Frontal cortex (tissue), 4 donors: ENCODE results near the gene ABTB1. TPM values are rescaled to one million over a fixed set of nuclear protein-coding genes. Genes with fewer than 3 reads are reported as not detected.
A peak's percentile ranks its signal among the peaks of the same experiment; 100 is the strongest.
"Not testable (repeated sequence)": the region's sequence is repeated elsewhere in the genome, so short reads cannot be mapped to it uniquely, and the experiment has no call there.

ENCODE experiments used
- DNase-seq, 2 donors: peaks; one replicate each; pipeline ENCODE4 v3.0.0; 2012; ENCODE audit warnings: low spot score in 2 of 2
- FAIRE-seq: peaks from 2 replicates; lab custom pipeline; 2012; peaks lifted over from hg19 to GRCh38; lab: Jason Lieb, UNC
- total RNA-seq: library from RNA; depleted of rRNA; stranded (reverse); fragments of >200 nt; gene quantifications from one replicate; pipeline ENCODE4 v1.2.3, GENCODE V29; 2014
- donor health status: control.
- donor health status: control.
- donor health status: control.

The ABTB1 gene
- total RNA-seq, 1 donor from 2014 or later = 6.5 TPM

GRCh38 chr3:127670229-127670559 is 2.6 kb upstream of the ABTB1 start:
- no peak for DNase-seq
- FAIRE-seq = no peak

- no peak for DNase-seq
- FAIRE-seq = no peak
These were observed 1.8 kb upstream of the ABTB1 start for GRCh38 chr3:127670761-127671522.

- DNase-seq (no peak), FAIRE-seq (no peak)
These were observed 976 bp upstream of the ABTB1 start for GRCh38 chr3:127671523-127672428.

DNA sequence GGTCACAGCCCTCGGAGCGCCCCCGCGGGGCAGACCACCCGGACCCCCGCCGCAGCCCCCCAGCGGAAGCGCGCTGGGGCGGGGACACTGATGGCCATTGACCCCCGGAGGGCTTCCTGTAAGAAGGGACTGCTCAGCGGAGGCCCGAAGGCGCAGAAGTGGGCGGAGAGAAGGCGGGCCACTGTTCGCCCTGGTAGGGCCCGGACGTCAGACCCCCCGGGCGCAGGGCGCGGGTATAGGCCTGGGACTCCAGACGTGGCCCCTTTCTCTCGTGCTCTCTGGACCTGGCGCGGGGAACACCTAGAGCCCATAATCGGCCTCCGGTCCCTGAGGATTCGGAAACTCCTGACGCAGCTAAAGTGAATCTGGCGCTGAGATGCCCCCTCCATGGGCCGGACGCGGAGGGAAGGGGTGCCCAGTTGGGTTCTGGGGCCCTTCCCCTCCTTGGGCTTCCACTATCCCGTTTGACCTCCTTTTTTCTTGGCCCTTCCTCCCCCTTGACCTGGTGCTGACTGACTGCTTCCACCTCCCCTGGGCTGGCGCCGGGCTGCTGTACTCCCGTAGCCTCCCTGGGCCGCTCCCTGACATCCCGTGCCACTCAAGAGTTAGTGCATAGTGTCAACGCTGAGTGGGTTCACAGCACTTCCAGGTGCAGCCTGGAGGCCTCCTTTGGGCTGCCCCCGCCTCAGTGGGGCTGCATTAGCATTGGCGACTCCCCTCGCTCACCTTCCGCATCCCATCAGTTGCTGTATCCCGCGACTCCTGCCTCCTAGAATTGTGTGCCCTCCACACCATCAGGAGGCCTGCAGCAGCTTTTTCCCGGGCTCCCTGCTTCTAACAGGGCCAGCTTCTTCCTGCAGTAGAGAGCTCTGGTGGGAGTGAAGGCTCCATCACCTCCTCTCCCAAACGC is 694 bp downstream of the ABTB1 start:
- FAIRE-seq (no peak), DNase-seq (peak in 1 of 2 donors; percentile 56)

DNA sequence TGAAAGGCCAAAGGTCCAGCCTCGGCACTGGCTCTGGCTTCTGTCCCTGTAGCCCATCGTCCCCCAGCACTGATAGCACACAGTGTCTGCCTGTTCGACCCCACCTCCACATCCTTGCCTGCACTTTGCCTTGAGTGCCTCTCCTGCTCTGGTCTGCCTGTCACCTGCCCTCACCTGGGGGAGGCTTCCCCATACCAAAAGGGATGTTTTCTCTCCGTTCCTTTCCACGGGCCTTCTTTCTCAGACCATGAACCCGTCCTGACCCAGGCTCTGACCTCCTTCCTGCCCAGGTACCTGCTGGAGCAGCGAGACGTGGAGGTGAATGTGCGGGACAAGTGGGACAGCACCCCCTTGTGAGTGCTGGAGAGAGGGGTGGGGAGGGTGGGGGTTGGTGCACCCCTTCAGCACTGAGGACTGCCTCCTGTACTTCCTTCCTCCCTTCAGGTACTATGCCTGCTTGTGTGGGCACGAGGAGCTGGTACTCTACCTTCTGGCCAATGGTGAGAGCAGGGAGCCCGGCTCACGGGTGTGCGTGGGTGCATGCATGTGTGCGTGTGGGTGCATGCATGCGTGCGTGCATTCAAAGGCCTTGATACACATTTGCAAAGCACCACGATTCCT is 1.5 kb downstream of the ABTB1 start:
- FAIRE-seq (no peak), DNase-seq (no peak)

- DNase-seq (no peak), FAIRE-seq (no peak)
These were observed 2.0 kb downstream of the ABTB1 start for GRCh38 chr3:127674790-127675189.

DNA sequence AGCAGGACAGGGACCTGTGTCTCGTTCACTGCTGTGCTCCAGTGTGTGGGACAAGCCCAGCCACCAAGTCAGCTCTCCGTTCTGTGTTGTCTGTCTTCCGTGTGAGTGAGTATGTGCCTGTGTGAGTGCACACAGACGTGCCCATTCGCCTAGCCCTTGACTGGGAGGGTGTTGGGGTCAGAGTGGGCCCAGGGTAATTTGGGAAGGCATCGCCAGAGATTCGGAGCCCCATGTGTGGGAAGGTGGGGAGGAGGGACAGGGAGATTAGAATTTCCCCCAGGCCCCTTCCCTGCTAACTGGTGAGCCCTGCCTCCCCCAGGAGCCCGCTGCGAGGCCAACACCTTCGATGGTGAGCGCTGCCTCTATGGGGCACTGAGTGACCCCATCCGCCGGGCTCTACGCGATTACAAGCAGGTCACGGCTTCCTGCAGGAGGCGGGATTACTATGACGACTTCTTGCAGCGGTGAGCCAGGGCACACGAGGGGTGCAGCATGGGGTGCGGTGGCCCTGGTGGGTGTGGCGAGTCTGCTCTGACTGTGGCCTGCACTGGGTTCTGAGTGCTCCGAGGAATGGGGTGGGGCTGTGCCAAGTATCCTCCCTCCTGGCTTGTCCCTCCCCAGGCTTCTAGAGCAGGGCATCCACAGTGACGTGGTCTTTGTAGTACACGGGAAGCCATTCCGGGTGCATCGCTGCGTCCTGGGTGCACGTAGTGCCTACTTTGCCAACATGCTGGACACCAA is 3.1 kb downstream of the ABTB1 start:
- DNase-seq (no peak), FAIRE-seq (no peak)

GRCh38 chr3:127676456-127676855 is 3.7 kb downstream of the ABTB1 start:
- no peak for DNase-seq
- FAIRE-seq = no peak

DNA sequence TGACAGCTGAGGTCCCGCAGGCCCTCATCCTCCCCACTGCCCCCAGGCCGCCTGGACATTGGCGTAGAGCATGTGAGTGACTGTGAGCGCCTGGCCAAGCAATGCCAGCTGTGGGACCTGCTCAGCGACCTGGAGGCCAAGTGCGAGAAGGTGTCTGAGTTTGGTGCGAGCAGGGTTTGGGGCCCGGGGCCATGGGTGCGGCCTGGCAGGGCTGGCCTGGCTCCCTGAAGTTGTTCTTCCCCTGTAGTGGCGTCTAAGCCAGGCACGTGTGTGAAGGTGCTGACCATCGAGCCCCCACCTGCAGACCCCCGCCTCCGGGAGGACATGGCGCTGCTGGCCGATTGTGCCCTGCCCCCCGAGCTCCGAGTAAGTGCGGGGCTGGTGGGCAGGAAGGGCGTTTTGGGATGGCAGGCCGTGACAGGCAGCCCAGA is 4.2 kb downstream of the ABTB1 start:
- no peak for DNase-seq
- FAIRE-seq = no peak

DNA sequence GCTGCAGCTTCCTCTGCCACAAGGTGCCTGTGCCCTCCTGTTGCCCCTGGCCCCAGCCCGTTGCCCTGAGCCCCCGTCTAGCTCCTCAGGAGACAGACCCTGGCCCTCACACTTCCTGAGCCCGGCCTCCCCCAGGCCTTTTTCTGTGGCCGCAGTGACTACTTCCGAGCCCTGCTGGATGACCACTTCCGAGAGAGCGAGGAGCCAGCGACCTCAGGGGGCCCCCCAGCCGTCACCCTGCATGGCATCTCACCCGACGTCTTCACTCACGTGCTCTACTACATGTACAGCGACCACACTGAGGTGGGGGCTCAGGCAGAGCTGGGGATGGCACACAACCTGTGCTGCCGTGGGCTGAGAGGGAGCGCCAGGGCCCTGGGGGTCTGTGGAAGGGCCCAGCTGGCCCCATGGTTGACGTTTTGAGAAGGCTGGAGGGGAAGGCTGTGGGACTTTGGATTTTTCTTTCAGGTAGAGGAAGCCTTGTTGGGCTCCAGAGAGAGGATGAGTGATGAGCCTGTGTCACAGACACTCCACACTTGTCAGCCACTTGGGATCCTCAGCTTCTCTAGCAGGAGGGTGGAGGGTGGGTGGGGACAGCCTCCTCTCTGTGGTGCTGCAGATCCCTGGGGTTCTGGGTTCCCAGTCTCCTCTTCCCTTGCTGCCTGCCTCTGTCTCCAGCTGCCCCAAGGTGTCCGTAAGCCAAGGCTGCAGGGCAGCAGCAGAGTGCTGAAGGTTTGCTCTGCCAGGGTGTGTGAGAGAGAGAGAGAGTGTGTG is 5.0 kb downstream of the ABTB1 start:
- no peak for DNase-seq
- no peak for FAIRE-seq

GRCh38 chr3:127678315-127678599 is 5.5 kb downstream of the ABTB1 start:
- DNase-seq (no peak), FAIRE-seq (no peak)

- FAIRE-seq (no peak), DNase-seq (no peak)
These were observed 6.1 kb downstream of the ABTB1 start for GRCh38 chr3:127678611-127679533.

DNA sequence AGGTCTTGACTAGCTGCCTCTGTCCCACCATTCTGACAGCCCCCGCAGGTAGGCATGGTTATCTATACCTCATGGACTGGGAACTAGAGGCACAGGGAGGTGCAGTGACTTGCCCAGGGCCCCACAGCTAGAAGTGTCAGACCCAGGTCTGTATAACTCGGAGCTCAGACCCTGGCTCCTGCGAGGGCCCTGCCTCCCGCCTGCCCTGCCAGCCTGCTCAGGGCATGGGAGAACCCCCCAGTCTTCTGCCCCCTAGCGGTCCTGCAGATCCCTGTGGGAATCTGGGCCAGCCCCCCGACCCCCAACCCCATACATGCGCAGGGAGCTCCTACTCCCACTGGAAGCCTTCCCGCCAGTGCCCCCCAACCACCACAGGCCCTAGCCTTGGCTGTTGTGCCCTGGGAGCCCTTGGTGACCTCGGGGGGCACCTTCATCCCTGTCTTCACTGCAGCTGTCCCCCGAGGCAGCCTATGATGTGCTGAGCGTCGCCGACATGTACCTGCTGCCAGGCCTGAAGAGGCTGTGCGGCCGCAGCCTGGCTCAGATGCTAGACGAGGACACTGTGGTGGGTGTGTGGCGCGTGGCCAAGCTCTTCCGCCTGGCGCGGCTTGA is 6.9 kb downstream of the ABTB1 start:
- FAIRE-seq = no peak
- no peak for DNase-seq

GRCh38 chr3:127680146-127680661 is 7.5 kb downstream of the ABTB1 start:
- FAIRE-seq (no peak), DNase-seq (no peak)

DNA sequence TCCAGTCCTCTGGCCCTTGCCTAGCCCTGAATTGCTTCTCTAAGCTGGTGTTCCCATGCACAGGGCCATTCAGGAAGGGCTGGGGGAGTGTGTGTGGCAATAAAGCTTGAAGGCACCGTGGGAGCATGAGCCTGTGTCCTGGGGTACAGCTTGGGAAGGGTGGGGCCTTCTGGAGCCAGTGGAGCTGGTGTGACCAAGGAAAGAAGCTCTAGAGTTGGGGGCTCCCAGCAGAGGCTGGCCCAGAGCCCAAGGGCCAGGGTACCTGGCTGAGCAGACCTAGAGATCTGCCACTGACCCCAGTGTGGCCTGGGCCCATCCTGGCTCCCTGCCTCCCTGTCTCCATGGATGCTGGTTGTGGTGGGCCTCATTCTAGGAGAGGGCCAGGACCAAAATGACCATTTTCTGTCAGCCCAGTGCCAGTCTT is 8.1 kb downstream of the ABTB1 start:
- FAIRE-seq = no peak
- DNase-seq = no peak

- not testable (repeated sequence) for DNase-seq, FAIRE-seq
These were observed 9.4 kb downstream of the ABTB1 start for GRCh38 chr3:127682175-127682554.

- FAIRE-seq (no peak), DNase-seq (no peak)
These were observed 9.8 kb downstream of the ABTB1 start for GRCh38 chr3:127682561-127682960.
